ENCODE measurements around the gene PBRM1.

Gene PBRM1

DNA sequence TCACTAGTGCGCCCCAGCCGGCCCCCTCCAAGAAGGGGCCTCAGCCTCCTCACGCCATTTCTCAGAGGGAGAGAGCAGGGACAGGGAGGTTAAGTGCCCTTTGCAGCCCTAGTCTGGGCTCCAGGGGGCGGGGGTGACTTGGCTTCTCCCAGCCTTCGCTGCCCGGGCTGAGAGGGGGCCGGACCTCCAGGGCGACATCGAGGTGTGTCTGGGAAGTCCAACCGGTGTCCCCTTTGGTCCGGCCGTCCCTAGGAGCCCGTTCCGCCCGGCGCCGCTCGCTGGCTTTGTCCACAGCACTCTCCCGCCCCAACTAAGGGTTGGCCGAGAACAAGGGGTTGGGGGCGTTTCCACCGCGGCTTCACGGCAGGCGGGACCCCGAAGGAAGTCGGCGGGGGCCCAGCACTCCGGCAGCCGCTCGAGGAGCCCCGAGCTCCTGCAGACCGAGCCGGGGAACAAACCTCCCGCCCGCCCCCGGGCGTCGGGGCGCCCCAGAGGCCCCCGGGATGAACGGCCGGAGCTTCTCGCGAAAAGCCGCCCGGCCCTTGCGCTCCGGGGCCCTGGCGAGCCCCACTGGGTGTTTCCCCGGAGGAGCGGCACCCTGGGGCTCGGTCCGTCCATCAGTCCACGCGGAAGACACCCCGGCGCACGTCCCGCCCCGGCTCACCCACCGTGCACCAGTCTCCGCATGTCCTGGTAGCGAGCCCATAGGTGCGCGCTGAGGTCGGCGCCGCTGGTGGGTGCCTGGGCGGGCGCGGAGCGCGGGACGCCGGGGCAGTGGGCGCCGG is 152.7 kb downstream of the PBRM1 start:
- TF ChIP-seq, protein P1, sequence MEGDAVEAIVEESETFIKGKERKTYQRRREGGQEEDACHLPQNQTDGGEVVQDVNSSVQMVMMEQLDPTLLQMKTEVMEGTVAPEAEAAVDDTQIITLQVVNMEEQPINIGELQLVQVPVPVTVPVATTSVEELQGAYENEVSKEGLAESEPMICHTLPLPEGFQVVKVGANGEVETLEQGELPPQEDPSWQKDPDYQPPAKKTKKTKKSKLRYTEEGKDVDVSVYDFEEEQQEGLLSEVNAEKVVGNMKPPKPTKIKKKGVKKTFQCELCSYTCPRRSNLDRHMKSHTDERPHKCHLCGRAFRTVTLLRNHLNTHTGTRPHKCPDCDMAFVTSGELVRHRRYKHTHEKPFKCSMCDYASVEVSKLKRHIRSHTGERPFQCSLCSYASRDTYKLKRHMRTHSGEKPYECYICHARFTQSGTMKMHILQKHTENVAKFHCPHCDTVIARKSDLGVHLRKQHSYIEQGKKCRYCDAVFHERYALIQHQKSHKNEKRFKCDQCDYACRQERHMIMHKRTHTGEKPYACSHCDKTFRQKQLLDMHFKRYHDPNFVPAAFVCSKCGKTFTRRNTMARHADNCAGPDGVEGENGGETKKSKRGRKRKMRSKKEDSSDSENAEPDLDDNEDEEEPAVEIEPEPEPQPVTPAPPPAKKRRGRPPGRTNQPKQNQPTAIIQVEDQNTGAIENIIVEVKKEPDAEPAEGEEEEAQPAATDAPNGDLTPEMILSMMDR (IDR thresholded peaks at IDR 0.05; ENCODE audit: control insufficient read depth, extremely low read depth, insufficient read depth) = no peak
- peak overlapping the region; percentile 64 for H3K4me3 ChIP-seq (ENCODE audit: low read depth, low read length)
- DNase-seq (ENCODE audit: low read depth) = no peak

DNA sequence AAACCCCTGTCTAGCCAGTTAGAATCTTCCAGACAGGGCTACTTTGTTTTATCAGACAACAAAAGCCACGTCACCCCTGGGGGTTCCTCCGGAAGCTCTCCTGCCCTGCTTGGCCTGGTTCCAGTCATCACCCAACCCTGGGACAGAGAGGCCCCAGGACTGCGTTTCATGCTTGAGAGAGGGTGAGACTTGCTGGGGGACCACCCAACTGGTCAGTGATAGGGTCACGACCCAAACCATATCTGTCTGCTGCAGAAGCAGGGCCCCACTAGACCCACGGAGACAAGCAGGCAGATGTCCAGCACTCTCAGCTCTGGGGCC is 153.2 kb downstream of the PBRM1 start:
- no peak for DNase-seq (ENCODE audit: low read depth)
- TF ChIP-seq, protein P1 (IDR thresholded peaks at IDR 0.05; ENCODE audit: control insufficient read depth, extremely low read depth, insufficient read depth) = no peak
- H3K4me3 ChIP-seq (ENCODE audit: low read depth, low read length) = peak overlapping the region; percentile 64

DNA sequence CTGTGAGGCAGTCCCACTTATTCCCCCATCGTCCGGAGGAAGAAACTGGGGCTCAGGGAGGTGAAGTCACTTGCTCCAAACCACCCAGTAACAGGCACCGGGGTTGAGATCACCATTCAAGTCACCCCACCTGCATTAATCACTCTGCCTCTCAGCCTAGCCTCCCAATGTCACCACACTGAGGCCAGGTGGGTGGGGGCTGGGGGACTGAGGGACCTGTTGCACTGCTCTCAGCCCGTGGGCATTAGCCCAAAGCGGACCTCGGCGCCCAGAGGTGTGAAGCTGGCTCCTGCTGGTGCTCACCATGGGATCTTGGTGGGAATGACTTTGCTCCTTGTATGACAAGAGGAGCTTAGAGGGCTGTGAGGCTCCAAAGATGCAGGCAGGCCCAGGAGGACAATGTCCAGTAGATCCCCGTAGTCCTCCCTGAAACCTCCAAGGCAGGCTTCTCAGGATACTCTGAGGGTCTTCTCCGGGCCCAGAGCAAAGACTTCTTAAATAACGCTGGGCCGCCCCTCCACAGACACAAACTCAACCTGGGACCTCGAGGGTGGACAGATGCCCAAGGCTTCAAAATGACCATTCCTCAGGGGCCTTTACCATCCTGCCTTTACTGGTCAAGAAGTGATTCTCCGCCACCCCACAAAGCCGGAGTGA is 153.7 kb downstream of the PBRM1 start:
- DNase-seq (ENCODE audit: low read depth) = no peak
- TF ChIP-seq, protein P1 (IDR thresholded peaks at IDR 0.05; ENCODE audit: control insufficient read depth, extremely low read depth, insufficient read depth) = no peak
- H3K4me3 ChIP-seq (ENCODE audit: low read depth, low read length) = peak overlapping the region; percentile 64

DNA sequence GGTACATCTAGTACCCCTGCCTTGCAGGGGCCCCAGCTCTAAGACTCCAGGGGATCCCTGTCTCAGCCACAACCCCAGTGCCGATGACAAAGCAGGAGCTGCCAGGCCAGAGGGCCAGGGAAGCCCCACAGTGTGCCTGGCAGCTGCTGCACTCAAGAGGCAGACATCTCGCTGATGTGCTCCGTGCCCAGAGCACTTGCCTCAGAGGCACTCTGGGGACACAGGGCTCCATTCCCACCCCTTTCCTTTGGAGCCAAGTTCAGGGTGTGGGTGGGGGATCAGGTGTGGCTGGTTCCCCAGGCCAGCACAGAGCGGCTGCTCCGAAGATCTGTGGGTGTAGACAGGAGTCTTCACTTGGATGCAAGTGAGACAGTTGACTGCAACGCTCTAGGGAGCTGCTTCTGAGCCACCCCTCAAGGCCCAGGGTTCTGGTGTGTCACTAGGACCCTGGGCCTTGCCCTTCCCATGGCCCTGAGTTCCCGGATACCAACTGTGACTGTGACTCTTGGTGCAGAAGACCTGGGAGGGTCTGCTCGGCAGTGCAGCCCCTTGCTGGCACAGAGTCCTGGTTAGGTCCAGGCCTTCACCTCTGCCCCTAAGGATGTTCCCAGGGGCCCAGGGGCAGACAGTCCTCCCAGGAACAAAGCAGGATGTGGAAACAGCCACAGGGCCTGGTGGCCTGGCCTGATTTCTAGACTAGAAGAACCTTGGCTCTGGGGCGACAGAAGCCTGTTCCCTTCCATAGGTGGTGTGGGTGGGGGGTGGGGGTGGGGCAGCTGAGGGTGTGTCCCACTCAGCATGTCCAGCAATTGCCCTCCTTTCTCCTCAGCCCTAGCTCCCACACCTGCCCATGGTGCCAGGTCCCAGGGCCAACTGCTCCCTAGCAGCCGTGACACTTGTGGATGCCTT is 154.5 kb downstream of the PBRM1 start:
- no peak overlapping the region for H3K4me3 ChIP-seq (ENCODE audit: low read depth, low read length)
- DNase-seq (ENCODE audit: low read depth) = no peak
- TF ChIP-seq, protein P1 (IDR thresholded peaks at IDR 0.05; ENCODE audit: control insufficient read depth, extremely low read depth, insufficient read depth) = no peak

DNA sequence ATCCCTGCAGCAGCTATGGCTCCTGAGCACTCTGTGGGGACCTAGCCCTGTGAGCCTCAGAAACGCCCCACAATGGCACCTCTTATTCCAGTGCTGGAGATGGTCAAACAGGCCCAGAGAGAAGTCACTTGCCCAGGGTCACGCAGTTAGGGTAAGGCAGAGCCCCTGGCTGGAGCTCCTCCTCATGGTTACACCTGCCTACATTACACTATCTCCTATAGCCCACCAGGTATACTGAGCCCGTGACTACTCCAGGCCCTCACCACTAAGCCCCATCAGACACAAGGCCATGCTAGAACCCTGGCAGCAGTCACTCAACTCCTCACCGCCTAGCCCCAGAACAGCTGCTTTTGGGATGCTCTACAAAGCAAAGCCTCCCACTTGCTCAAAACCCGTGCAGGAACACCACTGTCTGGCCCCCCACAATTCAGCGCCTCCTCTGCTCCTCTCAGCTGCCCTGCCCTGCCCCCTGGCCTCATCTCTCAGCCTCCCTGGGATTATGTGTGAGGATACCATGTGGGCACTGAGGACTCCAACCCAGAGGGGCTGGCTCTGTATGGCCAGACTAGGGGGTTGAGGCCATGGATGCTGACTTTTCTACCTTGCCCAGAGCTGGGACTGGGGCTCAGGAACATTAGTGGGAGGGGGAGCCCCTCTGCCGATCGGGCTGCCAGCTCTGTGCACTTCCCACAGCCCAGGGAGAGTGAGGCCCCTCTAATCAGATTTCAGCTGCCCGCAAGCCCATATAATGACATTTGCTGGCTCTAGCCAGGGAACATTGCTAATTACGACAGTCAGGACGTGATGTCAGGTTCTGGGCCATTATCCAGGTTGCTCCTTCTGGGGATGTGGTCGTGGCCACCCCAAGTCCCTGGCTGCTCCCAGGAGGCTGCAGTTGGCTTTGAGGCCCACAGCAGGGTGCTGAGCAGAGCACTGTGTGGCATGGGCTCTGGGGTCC is 156.1 kb downstream of the PBRM1 start:
- H3K4me3 ChIP-seq (ENCODE audit: low read depth, low read length) = no peak overlapping the region
- DNase-seq (ENCODE audit: low read depth) = no peak
- TF ChIP-seq, protein P1 (IDR thresholded peaks at IDR 0.05; ENCODE audit: control insufficient read depth, extremely low read depth, insufficient read depth) = no peak

Data from LNCaP clone FGC (cell line).